ENCODE data around the gene SPIB. TPM values are rescaled to one million over a fixed set of nuclear protein-coding genes. Genes with fewer than 3 reads are reported as not detected.

The SPIB gene
- total RNA-seq, 5 donors from 2014 or later (not counting 1 experiment from before 2014, with no cell fraction given): 0.72 to 9.7 (median 4.1) TPM

- Mint-ChIP-seq H3K27me3 (peaks cover 0 to 1% of the 10 kb centered on the region in 2 donors), H3K4me3 (peak overlapping the region; percentile 95 to 98 (median 98)), H3K36me3 (peaks cover 20% of the 10 kb centered on the region), H3K9me3 (no peaks in the 10 kb centered on the region), H3K27ac (peak overlapping the region; percentile 84 to 93), H3K4me1 (peaks cover 21 to 36% (median 27%) of the 10 kb centered on the region in 3 donors)
- ChIA-PET CTCF (no interaction called here), POLR2A (no interaction called here)
- Histone ChIP-seq H3K36me3 (ENCODE audit: control insufficient read depth in 2 of 2, extremely low read depth in 1 of 2, insufficient read depth in 1 of 2, low read length in 1 of 2) (peaks cover 12 to 38% of the 10 kb centered on the region in 2 donors), H3K9me3 (no peaks in the 10 kb centered on the region), H3K27ac (ENCODE audit: low read length) (peak overlapping the region; percentile 84), H3K4me3 (ENCODE audit: control insufficient read depth in 1 of 2, extremely low read depth in 1 of 2, low read length in 1 of 2) (peak overlapping the region; percentile 82 to 100), H3K4me1 (ENCODE audit: control insufficient read depth in 1 of 2, extremely low read depth in 1 of 2, insufficient read depth in 2 of 2, low read length in 2 of 2) (peaks cover 9 to 43% of the 10 kb centered on the region in 2 experiments), H3K27me3 (replicated peaks in 1 of 2; ENCODE audit: control insufficient read depth in 2 of 2, extremely low read depth in 1 of 2, insufficient read depth in 2 of 2, low read length in 1 of 2) (peaks cover 0 to 4% of the 10 kb centered on the region in 2 experiments)
- WGBS (ENCODE audit: insufficient coverage): no CpG with 5 or more reads among the region's 20 CpGs
- DNase-seq: no peak
- ATAC-seq (replicated peaks in 1 of 4): no peak
Measured at GRCh38 chr19:50476907-50477238, 58.1 kb downstream of the SPIB start.

- DNase-seq: no peak
- H3K27me3 ChIP-seq (replicated peaks in 1 of 2; ENCODE audit: control insufficient read depth in 2 of 2, extremely low read depth in 1 of 2, insufficient read depth in 2 of 2, low read length in 1 of 2): peaks cover 0 to 4% of the 10 kb centered on the region in 2 experiments
- 96% methylated on average over 10 of the region's 17 CpGs for WGBS (ENCODE audit: insufficient coverage)
- CTCF ChIA-PET: no interaction called here
- no peak for ATAC-seq (replicated peaks in 1 of 4)
- peaks cover 0 to 1% of the 10 kb centered on the region in 2 donors for H3K27me3 Mint-ChIP-seq
- H3K9me3 Mint-ChIP-seq: no peaks in the 10 kb centered on the region
- no peaks in the 10 kb centered on the region for H3K9me3 ChIP-seq
- POLR2A ChIA-PET: no interaction called here
- H3K27ac ChIP-seq (ENCODE audit: low read length): no peak overlapping the region
- H3K36me3 ChIP-seq (ENCODE audit: control insufficient read depth in 2 of 2, extremely low read depth in 1 of 2, insufficient read depth in 1 of 2, low read length in 1 of 2): peaks cover 12 to 44% of the 10 kb centered on the region in 2 donors
- peak overlapping the region; percentile 62 to 93 for H3K27ac Mint-ChIP-seq
- peak overlapping the region; percentile 95 to 98 (median 98) for H3K4me3 Mint-ChIP-seq
- H3K4me1 Mint-ChIP-seq: peaks cover 21 to 36% (median 27%) of the 10 kb centered on the region in 3 donors
- no peak overlapping the region for H3K4me3 ChIP-seq (ENCODE audit: control insufficient read depth in 1 of 2, extremely low read depth in 1 of 2, low read length in 1 of 2)
- peaks cover 20% of the 10 kb centered on the region for H3K36me3 Mint-ChIP-seq
- H3K4me1 ChIP-seq (ENCODE audit: control insufficient read depth in 1 of 2, extremely low read depth in 1 of 2, insufficient read depth in 2 of 2, low read length in 2 of 2): peaks cover 9 to 43% of the 10 kb centered on the region in 2 experiments
Measured at GRCh38 chr19:50477751-50478515, 59.2 kb downstream of the SPIB start.

- Histone ChIP-seq H3K4me3 (ENCODE audit: control insufficient read depth in 1 of 2, extremely low read depth in 1 of 2, low read length in 1 of 2) (no peak overlapping the region), H3K36me3 (ENCODE audit: control insufficient read depth in 2 of 2, extremely low read depth in 1 of 2, insufficient read depth in 1 of 2, low read length in 1 of 2) (peaks cover 12 to 54% of the 10 kb centered on the region in 2 donors), H3K9me3 (no peaks in the 10 kb centered on the region), H3K4me1 (ENCODE audit: control insufficient read depth in 1 of 2, extremely low read depth in 1 of 2, insufficient read depth in 2 of 2, low read length in 2 of 2) (peaks cover 9 to 43% of the 10 kb centered on the region in 2 experiments), H3K27ac (ENCODE audit: low read length) (no peak overlapping the region), H3K27me3 (replicated peaks in 1 of 2; ENCODE audit: control insufficient read depth in 2 of 2, extremely low read depth in 1 of 2, insufficient read depth in 2 of 2, low read length in 1 of 2) (peaks cover 0 to 4% of the 10 kb centered on the region in 2 experiments)
- ChIA-PET CTCF (interaction anchor here in 1 of 2 donors (0.6 kb wide), 2 partner anchors 78 to 398 kb away, joined by 3 read pairs; no protein-coding TSS in a partner anchor), POLR2A (interaction anchor here in 1 of 2 donors (0.6 kb wide), 1 partner anchor 209 kb away, joined by 3 read pairs; no protein-coding TSS in a partner anchor)
- no peak overlapping the region for H3K27ac Mint-ChIP-seq
- H3K4me1 Mint-ChIP-seq: peaks cover 21 to 36% (median 27%) of the 10 kb centered on the region in 3 donors
- WGBS (ENCODE audit: insufficient coverage): 93% methylated on average over 10 of the region's 19 CpGs
- H3K36me3 Mint-ChIP-seq: peaks cover 25% of the 10 kb centered on the region
- peaks cover 0 to 1% of the 10 kb centered on the region in 2 donors for H3K27me3 Mint-ChIP-seq
- H3K9me3 Mint-ChIP-seq: no peaks in the 10 kb centered on the region
- no peak for ATAC-seq (replicated peaks in 1 of 4)
- peak overlapping the region in 1 of 3 donors; percentile 42 for H3K4me3 Mint-ChIP-seq
- DNase-seq: peak in 3 of 35 experiments; percentile 15 to 30 (median 19)
Measured at GRCh38 chr19:50478901-50479715, 60.4 kb downstream of the SPIB start.

GRCh38 chr19:50479761-50480251, 61.1 kb downstream of the SPIB start:
- ChIA-PET CTCF (interaction anchor here in 1 of 2 donors (0.6 kb wide), 1 partner anchor 77 kb away, joined by 3 read pairs; no protein-coding TSS in a partner anchor), POLR2A (no interaction called here)
- Mint-ChIP-seq H3K27me3 (peaks cover 0 to 1% of the 10 kb centered on the region in 2 donors), H3K4me3 (no peak overlapping the region), H3K27ac (no peak overlapping the region), H3K9me3 (no peaks in the 10 kb centered on the region), H3K4me1 (peaks cover 21 to 36% (median 27%) of the 10 kb centered on the region in 3 donors), H3K36me3 (peaks cover 26% of the 10 kb centered on the region)
- Histone ChIP-seq H3K4me1 (ENCODE audit: control insufficient read depth in 1 of 2, extremely low read depth in 1 of 2, insufficient read depth in 2 of 2, low read length in 2 of 2) (peaks cover 9 to 43% of the 10 kb centered on the region in 2 experiments), H3K4me3 (ENCODE audit: control insufficient read depth in 1 of 2, extremely low read depth in 1 of 2, low read length in 1 of 2) (no peak overlapping the region), H3K27me3 (replicated peaks in 1 of 2; ENCODE audit: control insufficient read depth in 2 of 2, extremely low read depth in 1 of 2, insufficient read depth in 2 of 2, low read length in 1 of 2) (peaks cover 0 to 4% of the 10 kb centered on the region in 2 experiments), H3K9me3 (no peaks in the 10 kb centered on the region), H3K27ac (ENCODE audit: low read length) (no peak overlapping the region), H3K36me3 (ENCODE audit: control insufficient read depth in 2 of 2, extremely low read depth in 1 of 2, insufficient read depth in 1 of 2, low read length in 1 of 2) (peaks cover 12 to 58% of the 10 kb centered on the region in 2 donors)
- 97% methylated on average over 9 of the region's 16 CpGs for WGBS (ENCODE audit: insufficient coverage)
- ATAC-seq (replicated peaks in 1 of 4) (no peak), DNase-seq (no peak)

GRCh38 chr19:50480281-50481111, 61.8 kb downstream of the SPIB start:
- Mint-ChIP-seq H3K27ac (no peak overlapping the region), H3K4me1 (peaks cover 21 to 35% (median 24%) of the 10 kb centered on the region in 3 donors), H3K36me3 (peaks cover 33% of the 10 kb centered on the region), H3K27me3 (peaks cover 0 to 1% of the 10 kb centered on the region in 2 donors), H3K9me3 (no peaks in the 10 kb centered on the region), H3K4me3 (no peak overlapping the region)
- ATAC-seq (replicated peaks in 1 of 4) (no peak), DNase-seq (no peak)
- Histone ChIP-seq H3K4me1 (ENCODE audit: control insufficient read depth in 1 of 2, extremely low read depth in 1 of 2, insufficient read depth in 2 of 2, low read length in 2 of 2) (peaks cover 9 to 43% of the 10 kb centered on the region in 2 experiments), H3K27me3 (replicated peaks in 1 of 2; ENCODE audit: control insufficient read depth in 2 of 2, extremely low read depth in 1 of 2, insufficient read depth in 2 of 2, low read length in 1 of 2) (peaks cover 0 to 4% of the 10 kb centered on the region in 2 experiments), H3K9me3 (no peaks in the 10 kb centered on the region), H3K36me3 (ENCODE audit: control insufficient read depth in 2 of 2, extremely low read depth in 1 of 2, insufficient read depth in 1 of 2, low read length in 1 of 2) (peaks cover 12 to 63% of the 10 kb centered on the region in 2 donors), H3K4me3 (ENCODE audit: control insufficient read depth in 1 of 2, extremely low read depth in 1 of 2, low read length in 1 of 2) (no peak overlapping the region), H3K27ac (ENCODE audit: low read length) (no peak overlapping the region)
- ChIA-PET POLR2A (interaction anchor here in 1 of 2 donors (0.7 kb wide), 1 partner anchor 46 kb away, joined by 3 read pairs; no protein-coding TSS in a partner anchor), CTCF (no interaction called here)
- 91% methylated on average over 25 of the region's 37 CpGs for WGBS (ENCODE audit: insufficient coverage)

Data from T-cell (primary cell).